ENCODE measurements around the gene FNBP1.
"Not testable (repeated sequence)": the region's sequence is repeated elsewhere in the genome, so short reads cannot be mapped to it uniquely, and the experiment has no call there.

Gene FNBP1

GRCh38 chr9:129946246-129946995 is 96.6 kb downstream of the FNBP1 start:
- DNase-seq, result peak; percentile 74

- peak; percentile 50 for DNase-seq
These were observed 97.7 kb downstream of the FNBP1 start for GRCh38 chr9:129945314-129945713.

GRCh38 chr9:129944506-129945116 is 98.4 kb downstream of the FNBP1 start:
- DNase-seq, result peak; percentile 79

GRCh38 chr9:129939431-129939830 is 103.6 kb downstream of the FNBP1 start:
- no peak for DNase-seq

- DNase-seq, result no peak
These were observed 104.6 kb downstream of the FNBP1 start for GRCh38 chr9:129938291-129938979.

- not testable (repeated sequence) for DNase-seq
These were observed 105.1 kb downstream of the FNBP1 start for GRCh38 chr9:129937879-129938278.

GRCh38 chr9:129936222-129936621 is 106.8 kb downstream of the FNBP1 start:
- no peak for DNase-seq

- peak; percentile 78 for DNase-seq
These were observed 108.2 kb downstream of the FNBP1 start for GRCh38 chr9:129934780-129935179.

GRCh38 chr9:129934041-129934591 is 108.9 kb downstream of the FNBP1 start:
- DNase-seq, result no peak

GRCh38 chr9:129933185-129934040 is 109.6 kb downstream of the FNBP1 start:
- no peak for DNase-seq

GRCh38 chr9:129932303-129933151 is 110.5 kb downstream of the FNBP1 start:
- peak; percentile 58 for DNase-seq

- no peak for DNase-seq
These were observed 112.2 kb downstream of the FNBP1 start for GRCh38 chr9:129930743-129931142.

GRCh38 chr9:129929496-129930125 is 113.4 kb downstream of the FNBP1 start:
- no peak for DNase-seq

- no peak for DNase-seq
These were observed 119.4 kb downstream of the FNBP1 start for GRCh38 chr9:129923589-129923988.

GRCh38 chr9:129921905-129922304 is 121.1 kb downstream of the FNBP1 start:
- DNase-seq, result no peak

GRCh38 chr9:129919841-129920240 is 123.1 kb downstream of the FNBP1 start:
- peak; percentile 89 for DNase-seq

- DNase-seq, result peak; percentile 40
These were observed 123.7 kb downstream of the FNBP1 start for GRCh38 chr9:129919277-129919676.

- DNase-seq, result no peak
These were observed 124.6 kb downstream of the FNBP1 start for GRCh38 chr9:129918296-129918950.

GRCh38 chr9:129916707-129917106 is 126.3 kb downstream of the FNBP1 start:
- DNase-seq, result no peak

- no peak for DNase-seq
These were observed 128.9 kb downstream of the FNBP1 start for GRCh38 chr9:129914051-129914450.
